HG03457 (cell line): ENCODE results near the gene CPA3.

ENCODE experiments used
- ATAC-seq: cut with Tn5 transposase; IDR thresholded peaks from one replicate; pipeline ENCODE4 v1.9.1; 2021; ENCODE audit warnings: moderate number of reproducible peaks; ENCODE audit not compliant: unreplicated experiment

CPA3 gene

GRCh38 chr3:148914936-148915690, 50.0 kb downstream of the CPA3 start:
- no peak for ATAC-seq

GRCh38 chr3:148916132-148916531, 51.0 kb downstream of the CPA3 start:
- no peak for ATAC-seq

DNA sequence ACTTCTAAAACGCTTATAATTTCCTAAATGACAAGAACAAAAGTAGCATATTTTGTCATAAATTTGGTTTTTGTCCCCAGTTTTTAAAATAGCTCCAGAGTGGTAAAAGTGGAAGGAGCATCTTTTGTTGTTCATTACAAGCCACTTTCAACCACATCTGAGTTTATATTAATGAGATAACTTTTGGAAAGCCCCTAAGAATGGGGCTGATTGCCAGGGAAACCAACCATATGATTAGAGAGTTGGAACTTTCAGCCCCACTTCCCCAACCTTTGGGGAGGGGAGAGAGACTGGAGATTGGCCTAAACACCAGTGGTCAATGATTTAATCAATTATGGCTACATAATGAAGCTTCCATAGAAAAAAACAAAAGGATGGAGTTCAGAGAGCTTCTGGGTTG, 57.4 kb downstream of the CPA3 start:
- peak; percentile 62 for ATAC-seq

DNA sequence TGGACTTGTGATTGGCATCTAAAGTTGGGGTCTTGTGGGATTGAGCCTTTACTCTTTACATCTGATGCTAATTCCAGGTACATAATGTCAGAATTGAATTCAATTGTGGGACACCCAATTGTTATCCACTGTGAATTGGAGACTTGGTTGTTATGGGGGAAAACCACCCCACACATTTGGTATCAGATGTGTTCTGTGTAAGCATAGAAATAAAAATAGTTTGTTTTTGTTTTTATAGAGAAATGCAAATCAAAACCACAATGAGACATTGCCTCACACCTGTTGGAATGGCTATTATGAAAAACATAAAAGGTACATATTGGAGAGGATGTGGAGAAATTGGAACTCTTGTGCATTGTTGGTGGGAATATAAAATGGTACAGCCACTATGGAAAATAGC, 58.5 kb downstream of the CPA3 start:
- ATAC-seq: no peak

DNA sequence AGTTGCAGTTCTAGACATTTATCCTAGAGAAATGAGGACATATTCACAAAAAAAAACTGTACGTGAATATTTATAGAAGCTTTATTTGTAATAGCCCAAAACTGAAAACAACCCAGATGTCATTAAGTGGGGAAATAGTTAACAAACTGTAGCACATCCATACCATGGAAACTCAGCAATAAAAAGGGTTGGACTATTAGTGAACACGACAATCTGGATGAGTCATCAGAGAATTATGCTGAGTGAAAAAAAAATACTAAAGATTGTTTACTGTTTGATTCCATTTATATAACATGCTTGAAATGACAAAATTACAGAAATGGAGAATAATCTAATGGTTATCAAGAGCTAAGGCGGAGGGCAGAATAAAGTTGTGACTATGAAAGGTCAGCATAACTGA, 59.5 kb downstream of the CPA3 start:
- ATAC-seq: no peak

DNA sequence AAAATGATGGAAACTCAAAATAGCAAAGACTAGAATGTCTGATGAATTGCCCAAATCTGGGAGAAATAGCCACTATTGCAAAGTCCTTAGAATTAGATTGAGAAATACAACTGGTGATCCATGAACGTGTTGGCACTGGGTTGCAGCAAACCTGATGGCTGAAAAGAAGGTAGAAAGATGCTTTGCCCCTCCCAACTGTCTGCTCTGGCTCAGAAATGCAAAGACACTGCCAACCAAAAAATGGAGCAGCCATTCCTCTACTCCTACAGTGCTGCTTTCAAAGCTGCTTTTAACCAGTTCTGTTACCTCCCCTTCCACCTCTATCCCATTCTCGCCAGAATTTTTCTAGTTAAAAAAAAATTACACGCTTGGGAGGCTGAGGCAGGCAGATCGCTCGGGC, 60.7 kb downstream of the CPA3 start:
- no peak for ATAC-seq

DNA sequence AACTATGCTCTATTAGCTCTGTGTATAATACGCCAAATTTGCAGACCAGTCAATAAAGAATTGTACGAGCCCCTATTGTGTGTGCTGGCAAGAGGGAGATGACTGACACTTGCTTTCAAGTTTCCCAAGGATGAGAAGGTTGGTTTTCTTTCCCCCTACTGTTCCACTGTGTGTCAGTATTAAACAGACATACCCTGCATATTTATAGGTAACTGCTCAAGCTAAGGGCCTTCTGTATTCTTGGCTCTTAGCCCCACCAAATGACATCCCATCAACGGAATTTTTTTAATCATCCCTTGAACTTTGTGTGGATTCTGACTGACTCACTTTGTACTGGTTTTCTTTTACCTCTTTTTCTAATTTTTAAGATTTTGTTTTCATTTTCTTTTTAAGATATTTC, 65.7 kb downstream of the CPA3 start:
- ATAC-seq: no peak

- no peak for ATAC-seq
Observed at GRCh38 chr3:148931574-148931973, 66.5 kb downstream of the CPA3 start.

- ATAC-seq: no peak
Observed at GRCh38 chr3:148932972-148933371, 67.9 kb downstream of the CPA3 start.

GRCh38 chr3:148937467-148938255, 72.6 kb downstream of the CPA3 start:
- no peak for ATAC-seq

- no peak for ATAC-seq
Observed at GRCh38 chr3:148938306-148938705, 73.2 kb downstream of the CPA3 start.

- no peak for ATAC-seq
Observed at GRCh38 chr3:148938936-148939335, 73.8 kb downstream of the CPA3 start.

- no peak for ATAC-seq
Observed at GRCh38 chr3:148940983-148941382, 75.9 kb downstream of the CPA3 start.

DNA sequence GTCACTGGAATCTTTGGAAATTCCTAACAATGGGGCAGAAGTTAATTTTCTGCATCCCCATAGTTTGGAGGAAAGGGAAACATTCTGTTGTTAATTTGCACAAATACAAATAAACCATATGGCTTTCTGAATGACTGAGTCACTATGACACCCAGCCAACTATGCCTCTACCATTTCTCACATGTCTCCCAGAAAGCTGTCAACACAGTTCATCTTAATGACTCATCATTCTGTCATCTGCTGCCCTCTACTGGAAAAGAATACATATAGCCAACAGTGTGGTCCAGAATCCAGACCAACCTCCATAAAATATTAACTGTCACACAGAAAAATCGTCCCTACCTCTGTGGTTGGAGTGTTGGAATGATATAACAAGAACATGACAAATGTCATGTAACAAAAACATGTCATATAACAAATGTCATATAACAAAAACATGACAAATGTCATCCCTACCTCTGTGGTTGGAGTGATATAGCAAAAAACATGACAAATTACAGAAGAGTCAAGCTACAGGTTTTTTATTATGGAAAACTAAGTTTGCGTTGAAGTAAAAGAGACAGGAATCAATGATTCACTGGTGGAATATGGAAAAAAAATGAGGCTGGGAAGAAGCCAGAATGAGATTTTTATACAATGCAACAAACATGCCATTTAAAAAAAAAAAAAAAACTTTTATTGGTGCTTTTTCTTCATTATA, 78.6 kb downstream of the CPA3 start:
- peak; percentile 96 for ATAC-seq

DNA sequence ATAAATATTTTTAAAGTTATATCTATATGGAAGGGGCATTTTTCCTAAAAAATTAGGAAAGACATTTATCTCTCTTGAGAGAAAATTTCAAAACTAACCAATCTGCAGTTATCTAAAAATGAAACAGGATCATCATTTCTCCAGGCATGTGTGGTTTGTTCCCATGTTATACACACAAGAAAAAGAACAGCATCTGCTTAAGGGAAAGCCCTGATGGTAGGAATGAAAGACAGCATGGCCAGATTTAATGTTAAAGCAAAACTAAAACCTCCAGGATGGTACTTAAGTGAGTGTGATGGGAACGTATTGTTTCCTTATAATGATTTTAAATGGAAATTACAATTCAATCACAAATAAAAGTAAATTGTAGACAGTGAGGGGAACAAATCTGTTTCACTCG, 80.0 kb downstream of the CPA3 start:
- no peak for ATAC-seq
